ENCODE results near the gene TAC3.
A peak's percentile ranks its signal among the peaks of the same experiment; 100 is the strongest.
"Not testable (repeated sequence)": the region's sequence is repeated elsewhere in the genome, so short reads cannot be mapped to it uniquely, and the experiment has no call there.

Gene TAC3

GRCh38 chr12:57033431-57033830 is 17.1 kb upstream of the TAC3 start:
- no peak for DNase-seq (ENCODE audit: low spot score)

GRCh38 chr12:57031789-57032188 is 15.5 kb upstream of the TAC3 start:
- DNase-seq (ENCODE audit: low spot score), result no peak

DNA sequence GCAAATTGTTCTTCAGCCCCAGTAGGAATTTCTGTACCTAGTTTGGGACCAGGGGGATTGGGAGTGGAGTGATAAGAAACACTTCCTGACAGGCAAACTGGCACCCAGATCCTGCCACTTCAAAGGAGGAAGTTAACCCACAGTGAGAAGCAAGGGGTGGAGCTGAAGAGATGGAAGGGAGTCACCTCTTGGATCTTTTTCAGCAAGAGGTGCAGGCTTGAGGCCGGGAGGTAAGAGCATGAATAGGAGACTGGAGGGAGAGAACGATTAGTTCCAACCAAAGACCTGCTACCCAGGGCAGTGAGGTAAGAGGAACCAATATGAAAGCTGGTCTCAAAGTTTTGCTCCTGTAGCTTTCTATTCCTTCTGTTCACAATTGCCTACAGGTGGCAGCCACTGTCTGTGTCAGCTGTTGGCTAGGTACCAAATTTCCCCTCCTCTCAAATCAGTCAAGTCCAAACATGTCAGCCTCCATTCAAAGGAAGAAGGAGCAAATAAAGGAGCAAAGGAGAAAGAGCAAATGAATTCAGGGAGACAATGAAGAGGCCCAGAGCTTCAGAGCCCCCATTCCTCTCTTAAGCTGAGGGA is 14.9 kb upstream of the TAC3 start:
- DNase-seq (ENCODE audit: low spot score), result no peak

GRCh38 chr12:57029457-57029856 is 13.1 kb upstream of the TAC3 start:
- no peak for DNase-seq (ENCODE audit: low spot score)

- no peak for DNase-seq (ENCODE audit: low spot score)
Observed at GRCh38 chr12:57027805-57028153, 11.4 kb upstream of the TAC3 start.

GRCh38 chr12:57027011-57027804 is 10.9 kb upstream of the TAC3 start:
- no peak for DNase-seq (ENCODE audit: low spot score)

- DNase-seq (ENCODE audit: low spot score), result no peak
Observed at GRCh38 chr12:57025196-57025595, 8.9 kb upstream of the TAC3 start.

DNA sequence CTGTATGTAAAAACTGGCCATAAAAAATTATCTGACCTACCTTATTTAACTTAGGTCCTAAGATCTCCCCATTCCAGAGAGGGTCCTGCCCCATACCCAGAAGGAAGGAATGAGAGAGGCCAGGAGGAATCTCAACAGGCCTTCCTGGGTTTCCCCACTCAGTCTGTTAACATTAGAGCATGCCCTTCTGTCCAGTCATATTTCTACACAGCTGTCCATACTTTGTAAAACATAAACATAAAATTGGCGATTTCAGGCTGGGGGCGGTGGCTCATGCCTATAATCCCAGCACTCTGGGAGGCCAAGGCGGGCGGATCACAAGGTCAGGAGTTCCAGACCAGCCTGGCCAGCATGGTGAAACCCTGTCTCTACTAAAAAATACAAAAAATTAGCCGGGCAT is 6.0 kb upstream of the TAC3 start:
- not testable (repeated sequence) for DNase-seq (ENCODE audit: low spot score)

- DNase-seq (ENCODE audit: low spot score), result no peak
Observed at GRCh38 chr12:57019983-57020719, 3.8 kb upstream of the TAC3 start.

DNA sequence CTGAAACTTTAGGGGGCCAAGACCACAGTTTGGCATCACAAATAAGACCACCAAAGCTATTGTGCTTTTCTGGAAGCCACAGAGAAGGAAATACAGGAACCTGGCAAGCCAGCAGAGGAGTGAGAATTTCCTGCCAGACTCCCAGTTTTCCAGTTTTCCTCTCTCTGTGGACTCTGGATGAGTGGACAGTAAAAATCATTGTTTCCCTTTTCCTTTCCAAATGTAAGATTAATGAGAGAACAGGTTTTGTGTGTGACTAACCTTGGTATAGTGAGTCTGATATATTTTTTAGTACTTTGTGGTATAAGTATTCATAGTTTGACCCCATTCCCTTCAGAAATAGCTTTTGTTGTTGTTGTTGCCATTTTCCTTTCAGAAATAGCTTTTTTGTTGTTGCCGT is 2.6 kb upstream of the TAC3 start:
- no peak for DNase-seq (ENCODE audit: low spot score)

GRCh38 chr12:57018353-57018752 is 2.0 kb upstream of the TAC3 start:
- DNase-seq (ENCODE audit: low spot score), result not testable (repeated sequence)

DNA sequence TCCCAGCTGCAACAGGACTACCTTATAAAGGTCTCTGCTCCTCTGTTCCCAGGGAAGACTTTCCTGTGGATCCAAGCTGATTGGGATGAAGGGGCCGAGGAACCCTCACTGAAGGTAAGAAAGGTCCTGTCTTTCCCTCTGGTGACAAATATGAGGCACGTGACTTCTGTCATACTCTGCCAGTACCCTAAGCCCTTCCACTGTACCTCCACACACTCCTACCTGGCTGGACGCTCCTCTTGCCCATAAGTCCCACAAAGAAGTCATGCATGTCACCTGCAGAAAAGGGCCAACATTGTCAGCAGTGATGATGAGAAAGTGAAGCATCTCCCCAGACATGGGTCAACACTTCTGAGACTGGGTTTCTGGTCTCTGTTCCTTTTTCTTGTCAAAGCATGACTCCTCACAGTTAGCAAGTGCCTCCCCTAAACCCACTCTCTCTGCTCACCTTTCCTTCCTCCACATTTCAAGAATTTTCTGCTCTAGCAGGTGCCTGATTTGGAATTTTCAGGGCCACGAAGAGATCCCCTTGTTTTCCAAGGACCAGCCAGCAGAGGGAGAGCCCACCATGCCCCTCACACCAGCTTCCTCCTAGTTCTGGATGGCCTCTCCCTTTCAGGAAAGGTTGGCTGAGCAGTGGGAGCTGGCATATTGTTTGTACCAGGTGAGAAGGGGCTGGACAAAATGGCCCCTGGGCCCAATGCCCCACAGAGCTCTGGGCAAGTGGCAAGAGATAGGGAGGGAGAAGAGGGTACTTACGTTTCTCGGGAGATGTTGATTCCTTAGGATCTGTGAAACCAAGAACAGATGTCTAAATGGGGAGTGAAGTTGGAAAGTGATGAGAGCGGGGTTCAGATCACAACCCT is 3.5 kb downstream of the TAC3 start:
- no peak for DNase-seq (ENCODE audit: low spot score)

GRCh38 chr12:57011438-57012424 is 4.6 kb downstream of the TAC3 start:
- no peak for DNase-seq (ENCODE audit: low spot score)

DNA sequence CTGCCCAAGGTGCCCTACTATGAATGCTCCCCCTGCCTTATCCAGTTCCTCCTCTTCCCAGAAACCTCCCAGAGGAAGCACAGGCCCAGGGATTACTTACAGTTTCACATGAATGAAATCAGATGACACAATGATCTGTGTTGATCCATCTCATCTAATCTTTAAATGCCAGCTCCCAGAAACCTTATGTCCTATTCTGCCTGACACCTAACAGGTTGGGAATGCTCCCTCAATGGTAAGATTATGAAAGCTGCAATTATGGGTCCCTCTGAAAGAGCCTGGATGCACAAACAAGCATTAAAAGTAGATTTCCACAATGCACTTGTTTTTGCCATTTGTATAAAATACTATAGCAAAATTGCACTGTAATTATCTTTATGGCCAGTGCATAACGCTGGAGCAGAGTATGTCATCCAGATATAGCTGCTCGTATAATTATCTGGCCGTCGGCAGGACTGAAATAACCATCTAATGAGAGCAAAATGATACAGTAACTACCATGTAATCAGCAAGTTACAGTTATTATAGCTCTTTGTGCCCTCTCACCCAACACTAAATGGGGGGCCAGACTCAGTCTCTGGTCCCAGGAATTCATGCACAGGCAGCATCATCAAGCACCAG is 5.6 kb downstream of the TAC3 start:
- no peak for DNase-seq (ENCODE audit: low spot score)

GRCh38 chr12:57009949-57010626 is 6.2 kb downstream of the TAC3 start:
- DNase-seq (ENCODE audit: low spot score), result no peak

DNA sequence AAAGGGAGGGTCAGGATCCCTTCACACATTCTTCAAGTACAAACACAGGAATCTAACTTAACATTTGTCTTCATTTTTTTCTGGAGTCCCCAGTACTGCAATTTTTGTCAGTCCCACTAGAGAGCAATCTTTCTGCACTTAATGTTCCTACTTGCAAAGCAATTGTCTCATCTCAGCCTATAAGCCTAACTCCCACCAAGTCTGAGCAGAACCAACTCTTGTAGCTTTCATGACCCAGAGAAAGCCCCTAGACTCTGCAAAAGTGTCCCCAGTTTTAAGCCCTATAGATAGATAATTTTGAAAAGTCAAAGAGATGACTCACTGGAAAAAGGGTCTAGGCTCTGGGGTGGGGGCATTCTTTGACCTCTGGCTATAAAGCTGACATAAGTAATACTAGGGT is 8.2 kb downstream of the TAC3 start:
- DNase-seq (ENCODE audit: low spot score), result peak; percentile 50

- DNase-seq (ENCODE audit: low spot score), result no peak
Observed at GRCh38 chr12:57006809-57007475, 9.4 kb downstream of the TAC3 start.

GRCh38 chr12:57005980-57006808 is 10.1 kb downstream of the TAC3 start, which contains the start of gene ZBTB39:
ZBTB39 (minus strand) TSS chr12:57006546; CDS start chr12:57004917, 1,629 bp downstream.
- peak; percentile 98 for DNase-seq (ENCODE audit: low spot score)
